HepG2 (cell line): Measurements from ENCODE around the gene WDR11. TPM values are rescaled to one million over a fixed set of nuclear protein-coding genes. Genes with fewer than 3 reads are reported as not detected.

Experiments
- ATAC-seq: fragments of 200-7000 bp; cut with Tn5 transposase; 3 replicates; pipeline ENCODE4 v1.9.1; 2020; ENCODE audit warnings: mild to moderate bottlenecking, moderate library complexity
- BruUV-seq: library from RNA; stranded (reverse); fragments of 400-500 nt; replicated peaks from 2 replicates; lab custom pipeline; 2021; lab: Mats Ljungman, UMichigan
- CTCF ChIA-PET: fragments of 300-600 bp; formaldehyde crosslinking; extraction: SDS; loops from one replicate; lab custom pipeline; 2021; ENCODE audit warnings: low total read pairs, inconsistent platforms, low intra/inter-chr PET ratio; lab: Yijun Ruan, JAX
- POLR2A ChIA-PET: fragments of 350-600 bp; sonication (Branson Sonifier 250); formaldehyde crosslinking; loops from one replicate; lab custom pipeline; 2020; ENCODE audit warnings: antibody characterized with exemption, inconsistent platforms; lab: Yijun Ruan, JAX
- DNase-seq: peaks from one replicate; pipeline ENCODE4 v3.0.0-alpha.2; 2015; ENCODE audit warnings: low spot score
- FAIRE-seq: peaks from 3 replicates; lab custom pipeline; 2011; peaks lifted over from hg19 to GRCh38; lab: Jason Lieb, UNC
- H2AFZ ChIP-seq: one replicate; pipeline ENCODE4 v1.6.1; 2011; ENCODE audit warnings: low read length, inconsistent platforms
- H3K27ac ChIP-seq: fragments of 300-600 bp; 3 replicates; pipeline ENCODE4 v1.8.0; 2011; ENCODE audit warnings: mixed run types, mild to moderate bottlenecking, mixed read lengths, low read length, inconsistent platforms; ENCODE audit not compliant: insufficient read depth; ENCODE audit errors: extremely low read length
- H3K27me3 ChIP-seq, 2 experiments: fragments of 200-600 bp in 1 of 2; 2 replicates in 1 of 2; 3 replicates in 1 of 2; pipeline versions ENCODE4 v1.6.0 to v1.8.0; 2011; ENCODE audit warnings: low read length in 2 of 2, mild to moderate bottlenecking in 2 of 2, moderate library complexity in 2 of 2, inconsistent platforms in 1 of 2; ENCODE audit not compliant: insufficient read depth in 2 of 2, control insufficient read depth in 1 of 2
- H3K36me3 ChIP-seq, 2 experiments: fragments of 200-600 bp in 1 of 2; replicated peaks in 1 of 2; 2 replicates in 1 of 2; 3 replicates in 1 of 2; pipeline versions ENCODE4 v1.5.1 to v1.8.0; 2011; ENCODE audit warnings: low read length in 2 of 2, inconsistent platforms in 1 of 2; ENCODE audit not compliant: insufficient read depth in 2 of 2, control insufficient read depth in 1 of 2
- H3K4me1 ChIP-seq: 2 replicates; pipeline ENCODE4 v1.5.1; 2012; ENCODE audit warnings: low read length, inconsistent platforms; ENCODE audit not compliant: insufficient read depth
- H3K4me2 ChIP-seq: 2 replicates; pipeline ENCODE4 v1.6.0; 2011; ENCODE audit warnings: low read depth, low read length, inconsistent platforms
- H3K4me3 ChIP-seq, 3 experiments: fragments of 200-600 bp in 1 of 3; sonication (generic), shearing (Covaris generic) in 1 of 3; replicated peaks in 1 of 3; 2 replicates each; pipeline ENCODE4 v1.5.1; 2011 to 2016; ENCODE audit warnings: low read length in 3 of 3, inconsistent platforms in 2 of 3, low read depth in 2 of 3, mild to moderate bottlenecking in 2 of 3, control low read depth in 1 of 3, mixed read lengths in 1 of 3; ENCODE audit not compliant: insufficient read depth in 1 of 3
- H3K79me2 ChIP-seq: one replicate; pipeline ENCODE4 v1.6.1; 2011; ENCODE audit warnings: low read length, inconsistent platforms; ENCODE audit not compliant: insufficient read depth
- H3K9ac ChIP-seq: 2 replicates; pipeline ENCODE4 v1.6.0; 2011; ENCODE audit warnings: mild to moderate bottlenecking, low read depth, low read length, inconsistent platforms; ENCODE audit not compliant: insufficient read depth
- H3K9me3 ChIP-seq: 2 replicates; pipeline ENCODE4 v1.5.1; 2012; ENCODE audit warnings: mild to moderate bottlenecking, low read length
- H4K20me1 ChIP-seq: 2 replicates; pipeline ENCODE4 v1.6.0; 2011; ENCODE audit warnings: inconsistent platforms, mild to moderate bottlenecking, low read length, moderate library complexity; ENCODE audit not compliant: insufficient read depth
- FOXA1 ChIP-seq, 2 experiments: fragments of 450-650 bp in 1 of 2; sonication (generic) in 1 of 2; formaldehyde crosslinking in 1 of 2; IDR thresholded peaks; 2 replicates each; pipeline versions ENCODE4 v1.4.0 to v1.6.1; 2016 to 2020; ENCODE audit warnings: missing genetic modification reagents in 1 of 2
- FOXA3 ChIP-seq: IDR thresholded peaks from 2 replicates; pipeline ENCODE4 v1.6.1; 2016; ENCODE audit warnings: missing genetic modification reagents, missing compliant biosample characterization
- GATA4 ChIP-seq: sonication (generic); IDR thresholded peaks from 2 replicates; pipeline ENCODE4 v1.6.1; 2016; ENCODE audit warnings: antibody characterized with exemption, low read depth, borderline replicate concordance
- ISL2 ChIP-seq: sonication (generic); formaldehyde crosslinking; IDR thresholded peaks from 2 replicates; pipeline ENCODE4 v1.5.0; 2020; ENCODE audit warnings: missing genetic modification reagents
- MBD4 ChIP-seq: IDR thresholded peaks from 2 replicates; pipeline ENCODE4 v1.6.1; 2012; ENCODE audit warnings: low read length, inconsistent platforms, borderline replicate concordance
- MED1 ChIP-seq: sonication (generic); formaldehyde crosslinking; IDR thresholded peaks from 2 replicates; pipeline ENCODE4 v1.4.0; 2020; ENCODE audit warnings: missing genetic modification reagents
- MLLT10 ChIP-seq: sonication (generic); formaldehyde crosslinking; IDR thresholded peaks from 2 replicates; pipeline ENCODE4 v1.4.0; 2020; ENCODE audit warnings: missing genetic modification reagents
- NCOA2 ChIP-seq: sonication (generic); formaldehyde crosslinking; IDR thresholded peaks from 2 replicates; pipeline ENCODE4 v1.8.0; 2022; ENCODE audit warnings: inconsistent platforms
- SOX5 ChIP-seq: IDR thresholded peaks from 2 replicates; pipeline ENCODE4 v1.6.1; 2016; ENCODE audit warnings: borderline replicate concordance
- ZNF678 ChIP-seq: sonication (generic); formaldehyde crosslinking; IDR thresholded peaks from 2 replicates; pipeline ENCODE4 v1.4.0; 2020; ENCODE audit warnings: mild to moderate bottlenecking, missing genetic modification reagents
- WGBS: methylation state at CpG from one replicate; pipeline ENCODE4 v1.1.6; 2017; ENCODE audit warnings: low lambda C conversion rate; 5-methylcytosine and 5-hydroxymethylcytosine counted together
- in situ Hi-C: cut with HindIII; loops from 2 replicates; pipeline ENCODE4 v1.10.0; 2017; ENCODE audit warnings: low pct_unique_long_range_greater_than_20kb; ENCODE audit not compliant: extremely low pct_ligation_motif_present
- intact Hi-C: fragments of 100-400 bp; cut with micrococcal nuclease; formaldehyde crosslinking; loops from one replicate; pipeline ENCODE4 v1.10.0; 2022; ENCODE audit not compliant: unreplicated experiment
- polyA plus RNA-seq, 8 experiments: library from polyadenylated mRNA; depleted of rRNA in 3 of 8; stranded (reverse) in 7 of 8; unstranded in 1 of 8; fragments of >200 nt; fragmentation: Illumina TruSeq in 4 of 8; extraction: Trizol in 4 of 8; gene quantifications; 2 replicates each; pipeline versions ENCODE4 v1.2.1 to v1.2.3, GENCODE V29; 2011 to 2016; ENCODE audit warnings: low read depth in 4 of 8, missing spikeins in 1 of 8, mixed read lengths in 1 of 8; ENCODE audit not compliant: insufficient read depth in 1 of 8
- total RNA-seq, 5 experiments: library from RNA; depleted of rRNA; stranded (reverse); fragments of >200 nt; fragmentation: Illumina TruSeq; extraction: Trizol; gene quantifications; 2 replicates each; pipeline ENCODE4 v1.2.3, GENCODE V29; 2016; ENCODE audit warnings: low read depth in 1 of 5
- TF ChIP-seq, protein P1 (sequence below): sonication (generic); formaldehyde crosslinking; conservative IDR thresholded peaks from 2 replicates; pipeline ENCODE4 v1.4.0; 2020; ENCODE audit warnings: missing genetic modification reagents
- TF ChIP-seq, protein P2 (sequence below): sonication (generic); formaldehyde crosslinking; IDR thresholded peaks from 2 replicates; pipeline ENCODE4 v1.5.0; 2020; ENCODE audit warnings: missing genetic modification reagents, mild to moderate bottlenecking, borderline replicate concordance
- TF ChIP-seq, protein P3 (sequence below): sonication (generic); formaldehyde crosslinking; IDR thresholded peaks from 2 replicates; pipeline ENCODE4 v1.4.0; 2020; ENCODE audit warnings: missing genetic modification reagents
- TF ChIP-seq, protein P4 (sequence below): sonication (generic); formaldehyde crosslinking; IDR thresholded peaks from 2 replicates; pipeline ENCODE4 v1.4.0; 2020; ENCODE audit warnings: missing genetic modification reagents, borderline replicate concordance
- TF ChIP-seq, protein P5 (sequence below): IDR thresholded peaks from 2 replicates; pipeline ENCODE4 v1.4.0; 2020; ENCODE audit warnings: mild to moderate bottlenecking, missing genetic modification reagents

The WDR11 gene
- total and polyA plus RNA-seq, 2 of the 13 experiments (the other 11 are each of a cell fraction or from before 2014, with no cell fraction given) = 38.0 to 45.2 TPM

DNA sequence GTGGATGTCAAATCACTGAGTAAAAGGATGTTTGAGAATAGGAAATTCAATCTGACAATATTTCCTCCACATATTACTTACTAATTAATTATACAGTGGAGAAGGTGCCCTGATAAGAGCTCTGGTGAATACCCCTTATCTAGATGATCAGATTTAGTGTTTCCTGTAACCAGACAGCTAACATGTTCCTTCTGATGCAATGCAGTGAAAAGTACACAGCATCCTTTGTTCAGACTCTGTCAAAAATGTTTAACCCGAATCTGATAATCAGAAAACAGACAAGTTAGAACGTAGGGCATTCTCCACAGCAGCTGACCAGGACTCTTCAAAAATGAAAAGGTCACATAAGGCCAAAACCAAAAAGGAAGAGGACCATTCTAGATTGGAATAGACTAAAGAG lies 46.2 kb downstream of the WDR11 start:
- ChIA-PET POLR2A (no interaction called here), CTCF (no interaction called here)
- in situ Hi-C loops (no loop called here), intact Hi-C loops (loop anchor here (1.0 kb wide), 1 partner anchor 46 kb away; the partner anchor contains the start of gene WDR11)
- DNase-seq = peak; percentile 44
- Histone ChIP-seq H3K27me3 (no peaks in the 10 kb centered on the region), H3K36me3 (peaks cover 3 to 32% of the 10 kb centered on the region in 2 experiments), H4K20me1 (no peaks in the 10 kb centered on the region), H3K79me2 (no peaks in the 10 kb centered on the region), H3K4me1 (peaks cover 10% of the 10 kb centered on the region), H3K9me3 (no peaks in the 10 kb centered on the region), H2AFZ (no peak overlapping the region), H3K9ac (no peak overlapping the region), H3K27ac (no peak overlapping the region), H3K4me3 (no peak overlapping the region), H3K4me2 (no peak overlapping the region)
- no TSS peak for BruUV-seq
- 7% methylated on average over 2 of the region's 2 CpGs for WGBS
- peak; percentile 60 for ATAC-seq
- no peak for FAIRE-seq
- TF ChIP-seq ISL2 (CRISPR knock-in tag) (peak; percentile 36; the same call in 1 of the 2 replicates), SOX5 (CRISPR knock-in tag) (peak; percentile 70; the same call in 1 of the 2 replicates), GATA4 (0 out of 2 replicates have a peak, but pooled peaks have one; percentile 39), NCOA2 (CRISPR knock-in tag) (0 out of 2 replicates have a peak, but pooled peaks have one; percentile 25), FOXA3 (peak; percentile 55), FOXA1 (IDR thresholded peaks at IDR 0.05) (no peak), FOXA1 (CRISPR knock-in tag; IDR thresholded peaks at IDR 0.05) (peak; percentile 55), MLLT10 (CRISPR knock-in tag) (no peak), MBD4 (no peak), MED1 (0 out of 2 replicates have a peak, but pooled peaks have one; percentile 17), ZNF678 (CRISPR knock-in tag) (no peak)
- TF ChIP-seq, protein P1, sequence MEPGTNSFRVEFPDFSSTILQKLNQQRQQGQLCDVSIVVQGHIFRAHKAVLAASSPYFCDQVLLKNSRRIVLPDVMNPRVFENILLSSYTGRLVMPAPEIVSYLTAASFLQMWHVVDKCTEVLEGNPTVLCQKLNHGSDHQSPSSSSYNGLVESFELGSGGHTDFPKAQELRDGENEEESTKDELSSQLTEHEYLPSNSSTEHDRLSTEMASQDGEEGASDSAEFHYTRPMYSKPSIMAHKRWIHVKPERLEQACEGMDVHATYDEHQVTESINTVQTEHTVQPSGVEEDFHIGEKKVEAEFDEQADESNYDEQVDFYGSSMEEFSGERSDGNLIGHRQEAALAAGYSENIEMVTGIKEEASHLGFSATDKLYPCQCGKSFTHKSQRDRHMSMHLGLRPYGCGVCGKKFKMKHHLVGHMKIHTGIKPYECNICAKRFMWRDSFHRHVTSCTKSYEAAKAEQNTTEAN (CRISPR knock-in tag) = no peak
- TF ChIP-seq, protein P2, sequence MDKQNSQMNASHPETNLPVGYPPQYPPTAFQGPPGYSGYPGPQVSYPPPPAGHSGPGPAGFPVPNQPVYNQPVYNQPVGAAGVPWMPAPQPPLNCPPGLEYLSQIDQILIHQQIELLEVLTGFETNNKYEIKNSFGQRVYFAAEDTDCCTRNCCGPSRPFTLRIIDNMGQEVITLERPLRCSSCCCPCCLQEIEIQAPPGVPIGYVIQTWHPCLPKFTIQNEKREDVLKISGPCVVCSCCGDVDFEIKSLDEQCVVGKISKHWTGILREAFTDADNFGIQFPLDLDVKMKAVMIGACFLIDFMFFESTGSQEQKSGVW (CRISPR knock-in tag) = no peak
- TF ChIP-seq, protein P3, sequence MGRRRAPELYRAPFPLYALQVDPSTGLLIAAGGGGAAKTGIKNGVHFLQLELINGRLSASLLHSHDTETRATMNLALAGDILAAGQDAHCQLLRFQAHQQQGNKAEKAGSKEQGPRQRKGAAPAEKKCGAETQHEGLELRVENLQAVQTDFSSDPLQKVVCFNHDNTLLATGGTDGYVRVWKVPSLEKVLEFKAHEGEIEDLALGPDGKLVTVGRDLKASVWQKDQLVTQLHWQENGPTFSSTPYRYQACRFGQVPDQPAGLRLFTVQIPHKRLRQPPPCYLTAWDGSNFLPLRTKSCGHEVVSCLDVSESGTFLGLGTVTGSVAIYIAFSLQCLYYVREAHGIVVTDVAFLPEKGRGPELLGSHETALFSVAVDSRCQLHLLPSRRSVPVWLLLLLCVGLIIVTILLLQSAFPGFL (CRISPR knock-in tag) = no peak
- TF ChIP-seq, protein P4, sequence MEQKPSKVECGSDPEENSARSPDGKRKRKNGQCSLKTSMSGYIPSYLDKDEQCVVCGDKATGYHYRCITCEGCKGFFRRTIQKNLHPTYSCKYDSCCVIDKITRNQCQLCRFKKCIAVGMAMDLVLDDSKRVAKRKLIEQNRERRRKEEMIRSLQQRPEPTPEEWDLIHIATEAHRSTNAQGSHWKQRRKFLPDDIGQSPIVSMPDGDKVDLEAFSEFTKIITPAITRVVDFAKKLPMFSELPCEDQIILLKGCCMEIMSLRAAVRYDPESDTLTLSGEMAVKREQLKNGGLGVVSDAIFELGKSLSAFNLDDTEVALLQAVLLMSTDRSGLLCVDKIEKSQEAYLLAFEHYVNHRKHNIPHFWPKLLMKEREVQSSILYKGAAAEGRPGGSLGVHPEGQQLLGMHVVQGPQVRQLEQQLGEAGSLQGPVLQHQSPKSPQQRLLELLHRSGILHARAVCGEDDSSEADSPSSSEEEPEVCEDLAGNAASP (CRISPR knock-in tag) = peak; percentile 88
- TF ChIP-seq, protein P5, sequence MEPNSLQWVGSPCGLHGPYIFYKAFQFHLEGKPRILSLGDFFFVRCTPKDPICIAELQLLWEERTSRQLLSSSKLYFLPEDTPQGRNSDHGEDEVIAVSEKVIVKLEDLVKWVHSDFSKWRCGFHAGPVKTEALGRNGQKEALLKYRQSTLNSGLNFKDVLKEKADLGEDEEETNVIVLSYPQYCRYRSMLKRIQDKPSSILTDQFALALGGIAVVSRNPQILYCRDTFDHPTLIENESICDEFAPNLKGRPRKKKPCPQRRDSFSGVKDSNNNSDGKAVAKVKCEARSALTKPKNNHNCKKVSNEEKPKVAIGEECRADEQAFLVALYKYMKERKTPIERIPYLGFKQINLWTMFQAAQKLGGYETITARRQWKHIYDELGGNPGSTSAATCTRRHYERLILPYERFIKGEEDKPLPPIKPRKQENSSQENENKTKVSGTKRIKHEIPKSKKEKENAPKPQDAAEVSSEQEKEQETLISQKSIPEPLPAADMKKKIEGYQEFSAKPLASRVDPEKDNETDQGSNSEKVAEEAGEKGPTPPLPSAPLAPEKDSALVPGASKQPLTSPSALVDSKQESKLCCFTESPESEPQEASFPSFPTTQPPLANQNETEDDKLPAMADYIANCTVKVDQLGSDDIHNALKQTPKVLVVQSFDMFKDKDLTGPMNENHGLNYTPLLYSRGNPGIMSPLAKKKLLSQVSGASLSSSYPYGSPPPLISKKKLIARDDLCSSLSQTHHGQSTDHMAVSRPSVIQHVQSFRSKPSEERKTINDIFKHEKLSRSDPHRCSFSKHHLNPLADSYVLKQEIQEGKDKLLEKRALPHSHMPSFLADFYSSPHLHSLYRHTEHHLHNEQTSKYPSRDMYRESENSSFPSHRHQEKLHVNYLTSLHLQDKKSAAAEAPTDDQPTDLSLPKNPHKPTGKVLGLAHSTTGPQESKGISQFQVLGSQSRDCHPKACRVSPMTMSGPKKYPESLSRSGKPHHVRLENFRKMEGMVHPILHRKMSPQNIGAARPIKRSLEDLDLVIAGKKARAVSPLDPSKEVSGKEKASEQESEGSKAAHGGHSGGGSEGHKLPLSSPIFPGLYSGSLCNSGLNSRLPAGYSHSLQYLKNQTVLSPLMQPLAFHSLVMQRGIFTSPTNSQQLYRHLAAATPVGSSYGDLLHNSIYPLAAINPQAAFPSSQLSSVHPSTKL = peak; percentile 27; the same call in 1 of the 2 replicates
